WTC11 (cell line): Measurements from ENCODE around the gene AADAC.

Experiments used
- E2F5 ChIP-seq: sonication (generic); formaldehyde crosslinking; IDR thresholded peaks from 2 replicates; pipeline ENCODE4 v1.8.1; 2022; ENCODE audit warnings: mild to moderate bottlenecking, moderate library complexity, missing genetic modification reagents
- ESRRA ChIP-seq: sonication (generic); formaldehyde crosslinking; IDR thresholded peaks from 2 replicates; pipeline ENCODE4 v1.8.1; 2022; ENCODE audit warnings: mild to moderate bottlenecking, missing genetic modification reagents, borderline replicate concordance
- NR3C1 ChIP-seq: sonication (generic); formaldehyde crosslinking; conservative IDR thresholded peaks from 2 replicates; pipeline ENCODE4 v1.8.1; 2023; ENCODE audit warnings: low read depth, mild to moderate bottlenecking, missing genetic modification reagents
- TEAD1 ChIP-seq: sonication (generic); formaldehyde crosslinking; IDR thresholded peaks from 2 replicates; pipeline ENCODE4 v1.8.0; 2022; ENCODE audit warnings: mild to moderate bottlenecking, missing genetic modification reagents
- ZNF232 ChIP-seq: sonication (generic); formaldehyde crosslinking; IDR thresholded peaks from 2 replicates; pipeline ENCODE4 v1.8.0; 2022; ENCODE audit warnings: mild to moderate bottlenecking, missing genetic modification reagents
- ZNF423 ChIP-seq: fragments of 250-450 bp; sonication (Bioruptor Pico); IDR thresholded peaks from 2 replicates; pipeline ENCODE4 v2.1.2; 2022; ENCODE audit warnings: mild to moderate bottlenecking, moderate library complexity
- TF ChIP-seq, protein P1 (sequence below): fragments of 200-600 bp; IDR thresholded peaks from 2 replicates; pipeline ENCODE4 v1.8.0; 2022; ENCODE audit warnings: antibody characterized with exemption
- TF ChIP-seq, protein P2 (sequence below): sonication (generic); formaldehyde crosslinking; conservative IDR thresholded peaks from 2 replicates; pipeline ENCODE4 v1.8.1; 2022; ENCODE audit warnings: mild to moderate bottlenecking, missing genetic modification reagents

GRCh38 chr3:151856118-151856517 lies 42.2 kb downstream of the AADAC start:
- TF ChIP-seq, protein P1, sequence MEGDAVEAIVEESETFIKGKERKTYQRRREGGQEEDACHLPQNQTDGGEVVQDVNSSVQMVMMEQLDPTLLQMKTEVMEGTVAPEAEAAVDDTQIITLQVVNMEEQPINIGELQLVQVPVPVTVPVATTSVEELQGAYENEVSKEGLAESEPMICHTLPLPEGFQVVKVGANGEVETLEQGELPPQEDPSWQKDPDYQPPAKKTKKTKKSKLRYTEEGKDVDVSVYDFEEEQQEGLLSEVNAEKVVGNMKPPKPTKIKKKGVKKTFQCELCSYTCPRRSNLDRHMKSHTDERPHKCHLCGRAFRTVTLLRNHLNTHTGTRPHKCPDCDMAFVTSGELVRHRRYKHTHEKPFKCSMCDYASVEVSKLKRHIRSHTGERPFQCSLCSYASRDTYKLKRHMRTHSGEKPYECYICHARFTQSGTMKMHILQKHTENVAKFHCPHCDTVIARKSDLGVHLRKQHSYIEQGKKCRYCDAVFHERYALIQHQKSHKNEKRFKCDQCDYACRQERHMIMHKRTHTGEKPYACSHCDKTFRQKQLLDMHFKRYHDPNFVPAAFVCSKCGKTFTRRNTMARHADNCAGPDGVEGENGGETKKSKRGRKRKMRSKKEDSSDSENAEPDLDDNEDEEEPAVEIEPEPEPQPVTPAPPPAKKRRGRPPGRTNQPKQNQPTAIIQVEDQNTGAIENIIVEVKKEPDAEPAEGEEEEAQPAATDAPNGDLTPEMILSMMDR: no peak
- no peak for TF ChIP-seq NR3C1 (CRISPR knock-in tag)
- TF ChIP-seq, protein P2, sequence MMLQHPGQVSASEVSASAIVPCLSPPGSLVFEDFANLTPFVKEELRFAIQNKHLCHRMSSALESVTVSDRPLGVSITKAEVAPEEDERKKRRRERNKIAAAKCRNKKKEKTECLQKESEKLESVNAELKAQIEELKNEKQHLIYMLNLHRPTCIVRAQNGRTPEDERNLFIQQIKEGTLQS (CRISPR knock-in tag): no peak
- no peak for TF ChIP-seq ZNF423 (CRISPR knock-in tag)
- TF ChIP-seq ESRRA (CRISPR knock-in tag): no peak
- no peak for TF ChIP-seq TEAD1 (CRISPR knock-in tag)
- no peak for TF ChIP-seq E2F5 (CRISPR knock-in tag)
- TF ChIP-seq ZNF232 (CRISPR knock-in tag): no peak
